HL-60 (cell line): ENCODE measurements around the gene CLRN3.

Experiments
- DNase-seq, 2 experiments: peaks; one replicate each; pipeline ENCODE4 v3.0.0-alpha.2; 2010 to 2020; ENCODE audit warnings: low read depth in 1 of 2, low spot score in 1 of 2
- H3K27ac ChIP-seq: fragments of 250-450 bp; sonication (Bioruptor Pico); replicated peaks from 2 replicates; pipeline ENCODE4 v1.5.1; 2020; ENCODE audit warnings: mild to moderate bottlenecking, moderate library complexity
- H3K27me3 ChIP-seq: fragments of 250-450 bp; sonication (Bioruptor Pico); 2 replicates; pipeline ENCODE4 v1.5.1; 2021; ENCODE audit warnings: mild to moderate bottlenecking, moderate library complexity; ENCODE audit not compliant: insufficient read depth, poor library complexity, severe bottlenecking
- H3K4me3 ChIP-seq: replicated peaks from 2 replicates; pipeline ENCODE4 v1.5.1; 2011; ENCODE audit warnings: mild to moderate bottlenecking, control low read depth, low read length; ENCODE audit not compliant: insufficient read depth
- CTCF ChIP-seq: IDR thresholded peaks from one replicate; pipeline ENCODE4 v1.5.1; 2011; ENCODE audit warnings: low read length, control low read depth, inconsistent platforms; ENCODE audit not compliant: insufficient read depth
- GABPA ChIP-seq: IDR thresholded peaks from 2 replicates; pipeline ENCODE4 v1.6.1; 2012; ENCODE audit warnings: low read depth
- POLR2AphosphoS5 ChIP-seq: IDR thresholded peaks from 2 replicates; pipeline ENCODE4 v1.6.1; 2012; ENCODE audit warnings: low read depth
- REST ChIP-seq: IDR thresholded peaks from 2 replicates; pipeline ENCODE4 v1.6.1; 2012; ENCODE audit warnings: low read depth; ENCODE audit not compliant: insufficient replicate concordance
- SPI1 ChIP-seq: IDR thresholded peaks from 2 replicates; pipeline ENCODE4 v1.6.1; 2012; ENCODE audit warnings: low read depth, mild to moderate bottlenecking, borderline replicate concordance

The CLRN3 gene

GRCh38 chr10:127911867-127912257 is 19.1 kb upstream of the CLRN3 start:
- Histone ChIP-seq H3K27ac (no peak overlapping the region), H3K27me3 (peaks cover 10% of the 10 kb centered on the region), H3K4me3 (no peak overlapping the region)
- no peak for TF ChIP-seq CTCF
- no peak for TF ChIP-seq REST
- no peak for TF ChIP-seq SPI1
- TF ChIP-seq GABPA: no peak
- no peak for TF ChIP-seq POLR2AphosphoS5
- no peak for DNase-seq

- TF ChIP-seq CTCF (no peak), POLR2AphosphoS5 (no peak), GABPA (no peak), REST (no peak), SPI1 (no peak)
- no peak overlapping the region for H3K4me3 ChIP-seq
- no peak for DNase-seq
- peaks cover 10% of the 10 kb centered on the region for H3K27me3 ChIP-seq
- H3K27ac ChIP-seq: no peak overlapping the region
Observed at GRCh38 chr10:127911218-127911866, 18.6 kb upstream of the CLRN3 start.

- TF ChIP-seq POLR2AphosphoS5 (no peak), CTCF (no peak), GABPA (no peak), SPI1 (no peak), REST (no peak)
- Histone ChIP-seq H3K27ac (no peak overlapping the region), H3K4me3 (no peak overlapping the region), H3K27me3 (peaks cover 10% of the 10 kb centered on the region)
- DNase-seq: no peak
Observed at GRCh38 chr10:127910464-127910770, 17.7 kb upstream of the CLRN3 start.
